ENCODE data around the gene CCDC33.

DNA sequence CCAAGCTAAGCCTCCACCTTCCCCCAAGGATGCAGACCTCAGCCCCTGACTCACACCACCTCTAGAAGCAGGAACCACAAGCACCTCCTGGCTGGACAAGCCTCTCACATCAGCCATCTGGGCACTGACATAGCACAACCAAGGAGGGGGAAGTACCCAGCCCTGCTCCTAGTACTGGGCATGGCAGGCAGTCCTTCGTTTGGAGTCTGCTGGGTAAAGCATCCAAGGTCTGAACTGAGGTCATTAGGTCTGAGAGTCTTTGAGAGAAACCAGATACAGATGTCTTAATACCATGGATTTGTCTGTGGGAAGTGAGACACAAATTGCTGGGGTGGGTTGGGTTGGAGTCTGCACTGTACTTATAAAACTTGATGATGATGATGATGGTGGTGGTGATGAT, 61.8 kb downstream of the CCDC33 start:
- TF ChIP-seq CTCF (tag by site-specific recombination; IDR thresholded peaks at IDR 0.05), result no peak
- TF ChIP-seq ZBTB26 (tag by site-specific recombination; optimal IDR thresholded peaks at IDR 0.05), result no peak
- TF ChIP-seq ZNF37A (tag by site-specific recombination; IDR thresholded peaks at IDR 0.05), result no peak
- no peak for TF ChIP-seq ZBTB7A (tag by site-specific recombination; IDR thresholded peaks at IDR 0.05; ENCODE audit: low read depth)
- no peak for TF ChIP-seq YY1 (tag by site-specific recombination; IDR thresholded peaks at IDR 0.05)
- no peak for TF ChIP-seq ZBTB21 (tag by site-specific recombination; IDR thresholded peaks at IDR 0.05)
- no peak for TF ChIP-seq ZNF416 (tag by site-specific recombination; IDR thresholded peaks at IDR 0.05)
- no peak for TF ChIP-seq MYNN (tag by site-specific recombination; IDR thresholded peaks at IDR 0.05; ENCODE audit: borderline replicate concordance)
- TF ChIP-seq PRDM6 (tag by site-specific recombination; IDR thresholded peaks at IDR 0.05), result no peak
